Activated naive CD4-positive, alpha-beta T cell treated with anti-CD3 and anti-CD28 coated beads for 36 hours (primary cell): Measurements from ENCODE around the gene DYNC1H1. TPM values are rescaled to one million over a fixed set of nuclear protein-coding genes. Genes with fewer than 3 reads are reported as not detected.

Experiments
- CTCF ChIA-PET: fragments of 350-600 bp; sonication (Branson Sonifier 250); formaldehyde crosslinking; loops from one replicate; lab custom pipeline; 2021; ENCODE audit warnings: antibody characterized with exemption; lab: Charles Lee
- DNase-seq: peaks from one replicate; pipeline ENCODE4 v3.0.0-alpha.2; 2020
- H3K27ac Mint-ChIP-seq: one replicate; pipeline ENCODE4 v1.8.0; 2021; ENCODE audit warnings: mild to moderate bottlenecking, mixed read lengths
- H3K27me3 Mint-ChIP-seq: one replicate; pipeline ENCODE4 v1.8.0; 2021; ENCODE audit warnings: low read depth, mixed read lengths
- H3K36me3 Mint-ChIP-seq: one replicate; pipeline ENCODE4 v1.8.0; 2021; ENCODE audit warnings: low read depth, mixed read lengths
- H3K4me1 Mint-ChIP-seq: one replicate; pipeline ENCODE4 v1.8.0; 2021; ENCODE audit warnings: low read depth, mixed read lengths
- H3K4me3 Mint-ChIP-seq: one replicate; pipeline ENCODE4 v1.8.0; 2021; ENCODE audit warnings: mild to moderate bottlenecking, moderate library complexity, mixed read lengths
- H3K9me3 Mint-ChIP-seq: one replicate; pipeline ENCODE4 v1.8.0; 2021; ENCODE audit warnings: mixed read lengths
- intact Hi-C: fragments of 100-400 bp; cut with micrococcal nuclease; formaldehyde crosslinking; loops from one replicate; pipeline ENCODE4 v1.15.1; 2023
- total RNA-seq, 2 experiments: library from RNA; stranded (reverse); gene quantifications; one replicate each; pipeline ENCODE4 v1.2.3, GENCODE V29; 2021

DYNC1H1 gene
- total RNA-seq = 100 to 1,000 TPM; 207 to 208 TPM

DNA sequence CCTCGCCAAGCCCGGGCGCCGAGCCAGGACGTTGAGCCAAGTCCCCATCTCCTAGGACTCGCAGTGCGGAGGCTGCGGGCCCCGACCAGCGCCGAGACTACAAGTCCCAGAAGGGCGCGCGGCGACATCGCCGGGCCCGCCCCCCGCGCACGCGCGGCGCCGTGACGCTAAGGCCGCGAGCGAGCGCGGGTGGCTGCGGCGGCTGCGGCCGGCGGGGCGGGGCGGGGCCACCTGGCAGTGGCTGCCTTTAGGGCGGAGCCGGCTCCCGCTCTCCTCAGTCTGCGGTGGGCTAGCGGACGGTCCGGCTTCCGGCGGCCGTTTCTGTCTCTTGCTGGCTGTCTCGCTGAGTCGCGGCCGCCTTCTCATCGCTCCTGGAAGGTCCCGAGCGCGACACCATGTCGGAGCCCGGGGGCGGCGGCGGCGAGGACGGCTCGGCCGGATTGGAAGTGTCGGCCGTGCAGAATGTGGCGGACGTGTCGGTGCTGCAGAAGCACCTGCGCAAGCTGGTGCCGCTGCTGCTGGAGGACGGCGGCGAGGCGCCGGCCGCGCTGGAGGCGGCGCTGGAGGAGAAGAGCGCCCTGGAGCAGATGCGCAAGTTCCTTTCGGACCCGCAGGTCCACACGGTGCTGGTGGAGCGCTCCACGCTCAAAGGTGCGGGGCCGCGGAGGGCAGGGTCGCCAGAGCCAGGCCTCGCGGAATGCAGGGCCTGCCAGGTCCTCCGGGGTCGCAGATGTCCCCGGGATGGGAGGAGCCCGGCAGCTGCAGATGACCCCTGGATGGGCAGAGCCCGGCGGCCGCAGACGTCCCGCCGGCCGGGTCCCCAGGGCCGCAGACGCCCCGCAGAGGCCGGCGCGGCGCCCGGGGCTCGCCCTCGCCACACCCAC lies at the start of gene DYNC1H1:
TSS of gene DYNC1H1 (plus strand) at position 277 of the 884 bp plus-strand sequence. CDS start at position 396, 119 bp downstream.
- DNase-seq = peak; percentile 86
- Mint-ChIP-seq H3K9me3 (no peaks in the 10 kb centered on the region), H3K27ac (peak within 1 kb of the TSS; percentile 71), H3K27me3 (no peaks in the 10 kb centered on the region), H3K4me1 (peaks cover 39% of the 10 kb centered on the region), H3K4me3 (peak within 1 kb of the TSS; percentile 89), H3K36me3 (peaks cover 3% of the 10 kb centered on the region)
- intact Hi-C loops = loop anchor here (1.0 to 10.0 kb wide), 10 partner anchors 16 to 630 kb away; partner anchors contain the start of genes HSP90AA1, PPP2R5C, RCOR1 and WDR20
- CTCF ChIA-PET = interaction anchor here (0.9 to 1.9 kb wide), 3 partner anchors 16 to 258 kb away, joined by 3 to 11 read pairs (median 6); no protein-coding TSS in a partner anchor

- peaks cover 9% of the 10 kb centered on the region for H3K36me3 Mint-ChIP-seq
- intact Hi-C loops = no loop called here
- no peak for DNase-seq
- peak overlapping the region; percentile 3 for H3K27ac Mint-ChIP-seq
- H3K4me3 Mint-ChIP-seq = no peak overlapping the region
- H3K9me3 Mint-ChIP-seq = no peaks in the 10 kb centered on the region
- H3K4me1 Mint-ChIP-seq = no peaks in the 10 kb centered on the region
- H3K27me3 Mint-ChIP-seq = no peaks in the 10 kb centered on the region
- CTCF ChIA-PET = interaction anchor here (0.6 kb wide), 1 partner anchor 107 kb away, joined by 4 read pairs; no protein-coding TSS in a partner anchor
Observed at GRCh38 chr14:101915871-101916815, 48.2 kb upstream of the DYNC1H1 start.

DNA sequence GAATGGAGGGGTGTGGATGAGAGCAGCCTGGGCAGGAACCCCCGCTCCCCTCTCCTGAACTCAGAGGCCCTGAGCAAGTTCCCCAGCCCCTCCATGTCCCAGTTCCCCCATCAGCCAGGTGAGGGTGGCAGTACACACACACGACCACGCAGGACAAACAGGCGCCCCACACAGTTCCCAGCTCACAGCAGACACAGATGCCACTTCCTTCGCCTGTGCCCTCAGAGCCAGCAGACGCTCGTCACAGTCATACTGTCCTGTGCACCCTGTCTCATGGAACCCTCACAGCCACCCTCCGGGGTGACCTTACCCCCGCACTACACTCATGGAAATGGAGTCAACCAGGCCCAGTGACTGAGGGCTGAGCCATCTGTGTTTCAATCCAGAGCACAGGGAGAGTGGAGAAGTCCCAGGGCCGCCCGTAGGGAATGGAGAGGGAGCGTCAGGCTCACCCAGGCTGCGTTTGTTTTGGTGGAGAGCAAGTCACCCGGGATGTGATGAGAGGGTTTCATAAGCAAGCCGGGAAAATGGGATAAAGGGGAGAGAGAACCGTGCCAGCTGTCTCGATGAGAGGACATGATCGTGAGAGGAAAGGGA lies 47.5 kb upstream of the DYNC1H1 start:
- CTCF ChIA-PET = no interaction called here
- no peaks in the 10 kb centered on the region for H3K4me1 Mint-ChIP-seq
- H3K4me3 Mint-ChIP-seq = no peak overlapping the region
- no peaks in the 10 kb centered on the region for H3K27me3 Mint-ChIP-seq
- DNase-seq = no peak
- peak overlapping the region; percentile 41 for H3K27ac Mint-ChIP-seq
- intact Hi-C loops = no loop called here
- H3K9me3 Mint-ChIP-seq = no peaks in the 10 kb centered on the region
- peaks cover 10% of the 10 kb centered on the region for H3K36me3 Mint-ChIP-seq

- Mint-ChIP-seq H3K27me3 (no peaks in the 10 kb centered on the region), H3K9me3 (no peaks in the 10 kb centered on the region), H3K4me1 (no peaks in the 10 kb centered on the region), H3K4me3 (no peak overlapping the region), H3K27ac (no peak overlapping the region), H3K36me3 (peaks cover 11% of the 10 kb centered on the region)
- intact Hi-C loops = no loop called here
- CTCF ChIA-PET = interaction anchor here (0.6 to 0.7 kb wide), 2 partner anchors 72 to 218 kb away, joined by 3 to 5 read pairs; no protein-coding TSS in a partner anchor
- no peak for DNase-seq
Observed at GRCh38 chr14:101917413-101918017, 46.9 kb upstream of the DYNC1H1 start.

DNA sequence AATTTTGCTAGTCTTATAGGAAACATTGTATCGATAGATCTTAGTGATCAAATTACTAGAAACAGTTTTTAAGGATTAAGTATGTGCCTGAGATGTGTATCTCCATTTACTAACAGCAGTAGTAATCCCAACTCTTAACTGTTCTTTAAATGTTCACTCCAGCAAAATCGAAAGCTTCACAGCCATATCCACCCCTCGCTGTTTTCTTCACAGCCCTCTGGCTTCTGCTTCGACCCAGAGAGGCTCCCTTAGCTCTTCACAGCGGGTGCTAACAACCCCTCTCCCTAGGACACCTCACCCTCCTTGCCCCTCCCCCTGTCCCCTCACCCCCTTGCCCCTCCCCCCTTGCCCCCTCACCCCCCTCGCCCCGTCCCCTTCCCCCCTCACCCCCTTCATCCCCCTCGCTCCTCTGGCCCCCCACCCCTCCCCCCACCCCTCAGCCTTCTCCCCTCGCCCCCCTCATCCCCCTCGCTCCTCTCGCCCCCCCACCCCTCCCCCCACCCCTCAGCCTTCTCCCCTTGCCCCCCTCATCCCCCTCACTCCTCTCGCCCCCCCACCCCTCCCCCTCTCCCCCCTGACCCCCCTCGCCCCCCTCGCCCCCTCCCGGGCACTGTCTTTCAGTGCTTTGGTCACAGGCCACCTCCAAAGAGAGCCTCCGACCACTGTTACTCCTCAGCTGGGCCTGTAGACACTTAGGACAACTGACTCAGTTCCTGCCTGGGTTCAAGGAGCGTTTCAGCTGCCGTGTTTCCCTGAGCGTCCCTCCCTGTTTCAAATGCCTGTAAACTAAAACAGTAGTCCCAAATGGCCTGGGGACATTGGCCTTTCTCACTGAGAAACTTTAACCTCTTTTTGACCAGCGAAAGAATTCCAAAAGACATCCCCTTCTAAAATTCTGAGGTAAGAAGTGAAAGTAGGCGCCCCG lies 46.0 kb upstream of the DYNC1H1 start:
- DNase-seq = no peak
- no peaks in the 10 kb centered on the region for H3K9me3 Mint-ChIP-seq
- no peak overlapping the region for H3K27ac Mint-ChIP-seq
- H3K27me3 Mint-ChIP-seq = no peaks in the 10 kb centered on the region
- H3K4me3 Mint-ChIP-seq = no peak overlapping the region
- CTCF ChIA-PET = interaction anchor here (0.6 to 0.7 kb wide), 2 partner anchors 73 to 218 kb away, joined by 3 to 5 read pairs; no protein-coding TSS in a partner anchor
- intact Hi-C loops = no loop called here
- H3K4me1 Mint-ChIP-seq = no peaks in the 10 kb centered on the region
- H3K36me3 Mint-ChIP-seq = peaks cover 11% of the 10 kb centered on the region

DNA sequence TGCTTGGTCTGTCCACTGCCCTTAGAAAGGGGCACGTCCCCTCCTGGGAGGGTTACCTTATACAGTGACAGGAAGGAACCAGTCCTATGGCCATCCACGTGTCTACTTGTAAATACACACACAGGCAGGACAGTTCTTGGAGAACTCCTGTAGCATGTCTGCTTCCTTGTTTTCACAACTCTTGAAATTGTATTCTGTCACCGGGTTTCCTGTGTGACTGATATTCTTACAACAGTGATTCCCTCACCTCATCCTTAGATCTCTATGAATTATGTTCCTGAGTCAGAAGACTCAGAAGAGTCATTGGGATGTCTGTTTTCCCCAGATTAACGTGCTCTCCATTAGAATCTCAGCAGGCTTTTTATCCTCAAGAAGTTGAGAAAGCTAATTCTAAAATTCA lies 44.1 kb upstream of the DYNC1H1 start:
- CTCF ChIA-PET = interaction anchor here (0.6 to 0.7 kb wide), 2 partner anchors 183 to 268 kb away, joined by 3 to 5 read pairs; no protein-coding TSS in a partner anchor
- H3K27ac Mint-ChIP-seq = no peak overlapping the region
- intact Hi-C loops = no loop called here
- H3K4me1 Mint-ChIP-seq = no peaks in the 10 kb centered on the region
- no peak for DNase-seq
- no peaks in the 10 kb centered on the region for H3K27me3 Mint-ChIP-seq
- H3K4me3 Mint-ChIP-seq = no peak overlapping the region
- H3K36me3 Mint-ChIP-seq = peaks cover 8% of the 10 kb centered on the region
- no peaks in the 10 kb centered on the region for H3K9me3 Mint-ChIP-seq

GRCh38 chr14:101922866-101923265 lies 41.5 kb upstream of the DYNC1H1 start:
- DNase-seq = no peak
- H3K27me3 Mint-ChIP-seq = no peaks in the 10 kb centered on the region
- CTCF ChIA-PET = no interaction called here
- no peaks in the 10 kb centered on the region for H3K9me3 Mint-ChIP-seq
- H3K36me3 Mint-ChIP-seq = peaks cover 6% of the 10 kb centered on the region
- no peak overlapping the region for H3K27ac Mint-ChIP-seq
- no peak overlapping the region for H3K4me3 Mint-ChIP-seq
- intact Hi-C loops = no loop called here
- no peaks in the 10 kb centered on the region for H3K4me1 Mint-ChIP-seq

DNA sequence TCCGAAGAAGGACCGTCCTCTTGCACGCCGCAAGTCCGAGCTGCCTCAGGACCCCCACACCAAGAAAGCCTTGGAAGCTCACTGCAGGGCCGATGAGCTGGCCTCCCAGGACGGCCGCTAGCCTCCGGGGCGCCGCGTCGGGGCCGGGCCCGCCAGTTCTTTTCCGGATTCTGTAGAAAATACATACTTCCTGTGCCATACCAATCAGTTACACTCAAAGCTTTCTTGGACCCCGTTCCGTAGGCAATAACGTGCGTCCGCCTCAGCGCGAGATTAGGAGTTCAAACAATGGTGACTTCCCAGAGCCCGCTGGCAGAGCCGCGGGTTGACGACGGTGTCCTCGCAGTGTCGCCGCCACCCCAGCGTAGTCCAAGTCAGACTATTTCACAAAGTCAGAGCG lies 39.2 kb upstream of the DYNC1H1 start:
- CTCF ChIA-PET = no interaction called here
- no peaks in the 10 kb centered on the region for H3K9me3 Mint-ChIP-seq
- intact Hi-C loops = no loop called here
- DNase-seq = no peak
- no peaks in the 10 kb centered on the region for H3K27me3 Mint-ChIP-seq
- no peaks in the 10 kb centered on the region for H3K4me1 Mint-ChIP-seq
- H3K4me3 Mint-ChIP-seq = no peak overlapping the region
- peaks cover 6% of the 10 kb centered on the region for H3K36me3 Mint-ChIP-seq
- no peak overlapping the region for H3K27ac Mint-ChIP-seq

GRCh38 chr14:101926085-101926484 lies 38.3 kb upstream of the DYNC1H1 start:
- Mint-ChIP-seq H3K4me1 (no peaks in the 10 kb centered on the region), H3K27me3 (no peaks in the 10 kb centered on the region), H3K27ac (no peak overlapping the region), H3K9me3 (no peaks in the 10 kb centered on the region), H3K4me3 (no peak overlapping the region), H3K36me3 (peaks cover 6% of the 10 kb centered on the region)
- CTCF ChIA-PET = no interaction called here
- intact Hi-C loops = no loop called here
- no peak for DNase-seq

- no peak overlapping the region for H3K4me3 Mint-ChIP-seq
- DNase-seq = no peak
- no peaks in the 10 kb centered on the region for H3K9me3 Mint-ChIP-seq
- CTCF ChIA-PET = interaction anchor here (0.7 kb wide), 1 partner anchor 123 kb away, joined by 3 read pairs; no protein-coding TSS in a partner anchor
- H3K27ac Mint-ChIP-seq = no peak overlapping the region
- peaks cover 6% of the 10 kb centered on the region for H3K36me3 Mint-ChIP-seq
- intact Hi-C loops = no loop called here
- H3K27me3 Mint-ChIP-seq = no peaks in the 10 kb centered on the region
- no peaks in the 10 kb centered on the region for H3K4me1 Mint-ChIP-seq
Observed at GRCh38 chr14:101926620-101927019, 37.8 kb upstream of the DYNC1H1 start.

DNA sequence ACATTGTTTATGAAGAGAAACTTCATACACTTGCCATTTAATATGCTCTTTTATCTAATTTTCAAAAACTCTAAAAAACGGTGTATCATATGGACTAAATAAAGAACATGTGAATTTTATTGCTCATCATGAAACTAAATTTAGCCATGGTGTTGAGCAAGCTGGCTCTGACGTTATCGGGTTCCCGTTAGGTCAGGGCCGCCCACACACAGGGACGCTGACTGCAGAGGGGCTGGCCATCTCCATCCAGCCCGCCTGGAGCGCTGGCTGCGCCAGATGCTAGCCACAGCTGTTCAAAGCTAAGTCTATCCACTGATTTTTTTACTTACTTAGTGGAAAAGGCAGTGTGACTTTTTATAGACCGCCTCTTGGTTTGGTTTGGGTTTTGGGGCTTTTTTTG lies 36.5 kb upstream of the DYNC1H1 start:
- no peak overlapping the region for H3K4me3 Mint-ChIP-seq
- H3K27ac Mint-ChIP-seq = no peak overlapping the region
- CTCF ChIA-PET = no interaction called here
- intact Hi-C loops = no loop called here
- no peaks in the 10 kb centered on the region for H3K4me1 Mint-ChIP-seq
- no peaks in the 10 kb centered on the region for H3K27me3 Mint-ChIP-seq
- H3K36me3 Mint-ChIP-seq = peaks cover 2% of the 10 kb centered on the region
- DNase-seq = no peak
- no peaks in the 10 kb centered on the region for H3K9me3 Mint-ChIP-seq
